Measurements from ENCODE around the gene FXR2. TPM values are rescaled to one million over a fixed set of nuclear protein-coding genes. Genes with fewer than 3 reads are reported as not detected.
"Not testable (repeated sequence)": the region's sequence is repeated elsewhere in the genome, so short reads cannot be mapped to it uniquely, and the experiment has no call there.

The FXR2 gene
- total RNA-seq, 1 donor from 2014 or later, result 108 TPM

- peak overlapping the region; percentile 78 for H3K4me3 Mint-ChIP-seq (ENCODE audit: unreplicated experiment)
- TF ChIP-seq, protein P1, sequence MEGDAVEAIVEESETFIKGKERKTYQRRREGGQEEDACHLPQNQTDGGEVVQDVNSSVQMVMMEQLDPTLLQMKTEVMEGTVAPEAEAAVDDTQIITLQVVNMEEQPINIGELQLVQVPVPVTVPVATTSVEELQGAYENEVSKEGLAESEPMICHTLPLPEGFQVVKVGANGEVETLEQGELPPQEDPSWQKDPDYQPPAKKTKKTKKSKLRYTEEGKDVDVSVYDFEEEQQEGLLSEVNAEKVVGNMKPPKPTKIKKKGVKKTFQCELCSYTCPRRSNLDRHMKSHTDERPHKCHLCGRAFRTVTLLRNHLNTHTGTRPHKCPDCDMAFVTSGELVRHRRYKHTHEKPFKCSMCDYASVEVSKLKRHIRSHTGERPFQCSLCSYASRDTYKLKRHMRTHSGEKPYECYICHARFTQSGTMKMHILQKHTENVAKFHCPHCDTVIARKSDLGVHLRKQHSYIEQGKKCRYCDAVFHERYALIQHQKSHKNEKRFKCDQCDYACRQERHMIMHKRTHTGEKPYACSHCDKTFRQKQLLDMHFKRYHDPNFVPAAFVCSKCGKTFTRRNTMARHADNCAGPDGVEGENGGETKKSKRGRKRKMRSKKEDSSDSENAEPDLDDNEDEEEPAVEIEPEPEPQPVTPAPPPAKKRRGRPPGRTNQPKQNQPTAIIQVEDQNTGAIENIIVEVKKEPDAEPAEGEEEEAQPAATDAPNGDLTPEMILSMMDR (IDR thresholded peaks at IDR 0.05; ENCODE audit: partially characterized antibody, unreplicated experiment), result no peak
- no peak for DNase-seq
- H3K27me3 Mint-ChIP-seq (ENCODE audit: unreplicated experiment), result peaks cover 11% of the 10 kb centered on the region
- H3K36me3 Mint-ChIP-seq (ENCODE audit: unreplicated experiment), result no peaks in the 10 kb centered on the region
- H3K4me1 Mint-ChIP-seq (ENCODE audit: low read depth, unreplicated experiment), result peaks cover 15% of the 10 kb centered on the region
- H3K27ac Mint-ChIP-seq (ENCODE audit: unreplicated experiment), result no peak overlapping the region
- H3K9me3 Mint-ChIP-seq (ENCODE audit: unreplicated experiment), result peaks cover 8% of the 10 kb centered on the region
These were observed 2.4 kb downstream of the FXR2 start for GRCh38 chr17:7612294-7612640.

DNA sequence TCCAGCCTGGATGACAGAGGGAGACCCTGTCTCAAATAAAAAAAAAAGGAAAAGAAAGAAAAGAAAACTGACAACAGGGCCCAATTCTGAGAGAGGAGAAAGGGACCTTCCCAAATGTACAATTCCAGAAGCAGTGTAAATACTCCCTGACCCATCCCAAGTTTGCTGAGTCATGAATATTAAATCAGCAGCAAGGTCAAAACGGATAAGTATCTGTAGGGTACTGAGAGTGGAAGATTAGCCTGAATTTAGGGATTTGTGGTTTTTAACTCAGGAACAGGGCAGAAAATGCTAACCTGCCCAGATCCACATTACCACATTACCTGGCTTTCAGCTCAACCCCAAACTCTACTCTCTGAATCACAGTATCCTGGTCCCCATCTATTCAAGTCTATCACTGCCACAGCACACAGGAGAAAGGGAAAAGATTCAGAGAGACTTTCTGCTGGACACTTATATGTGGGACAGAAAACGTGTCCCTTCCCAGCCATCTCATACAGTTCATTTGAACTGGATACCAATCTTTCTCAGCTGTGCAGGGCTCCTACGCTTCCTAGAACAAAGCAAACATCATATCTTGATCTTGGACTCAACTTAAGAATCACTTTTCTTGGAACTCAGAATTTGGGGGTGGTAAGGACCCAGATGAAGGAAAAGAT lies 2.9 kb downstream of the FXR2 start:
- Mint-ChIP-seq H3K4me1 (ENCODE audit: low read depth, unreplicated experiment) (peaks cover 15% of the 10 kb centered on the region), H3K27me3 (ENCODE audit: unreplicated experiment) (peaks cover 11% of the 10 kb centered on the region), H3K9me3 (ENCODE audit: unreplicated experiment) (peaks cover 8% of the 10 kb centered on the region), H3K36me3 (ENCODE audit: unreplicated experiment) (no peaks in the 10 kb centered on the region), H3K4me3 (ENCODE audit: unreplicated experiment) (peak overlapping the region; percentile 78), H3K27ac (ENCODE audit: unreplicated experiment) (no peak overlapping the region)
- TF ChIP-seq, protein P1 (IDR thresholded peaks at IDR 0.05; ENCODE audit: partially characterized antibody, unreplicated experiment), result no peak
- no peak for DNase-seq

- no peak for DNase-seq
- Mint-ChIP-seq H3K27ac (ENCODE audit: unreplicated experiment) (no peak overlapping the region), H3K27me3 (ENCODE audit: unreplicated experiment) (peaks cover 11% of the 10 kb centered on the region), H3K4me1 (ENCODE audit: low read depth, unreplicated experiment) (peaks cover 20% of the 10 kb centered on the region), H3K9me3 (ENCODE audit: unreplicated experiment) (peaks cover 8% of the 10 kb centered on the region), H3K36me3 (ENCODE audit: unreplicated experiment) (no peaks in the 10 kb centered on the region), H3K4me3 (ENCODE audit: unreplicated experiment) (peak overlapping the region; percentile 58)
- TF ChIP-seq, protein P1 (IDR thresholded peaks at IDR 0.05; ENCODE audit: partially characterized antibody, unreplicated experiment), result no peak
These were observed 4.1 kb downstream of the FXR2 start for GRCh38 chr17:7610641-7611040.

DNA sequence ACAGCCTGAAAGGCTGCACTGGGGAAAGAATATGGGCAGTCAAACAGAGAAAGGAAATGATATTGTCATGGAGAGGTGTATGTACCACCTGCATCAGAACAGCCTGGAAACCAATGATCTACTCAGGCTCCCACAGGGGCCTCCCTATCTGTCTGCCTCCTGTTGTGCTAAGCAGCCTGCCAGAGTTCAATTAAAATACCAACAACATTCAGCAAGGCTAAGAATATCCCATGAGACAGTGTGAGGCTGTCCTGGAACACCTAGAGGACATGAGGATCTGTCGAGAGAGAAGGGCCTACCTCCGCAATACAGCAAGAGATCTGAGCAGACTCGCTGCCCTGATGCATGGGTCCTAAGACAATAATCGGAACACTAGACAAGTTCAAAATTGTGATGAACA lies 8.4 kb downstream of the FXR2 start:
- Mint-ChIP-seq H3K4me3 (ENCODE audit: unreplicated experiment) (peak overlapping the region; percentile 63), H3K27ac (ENCODE audit: unreplicated experiment) (peak overlapping the region; percentile 63), H3K27me3 (ENCODE audit: unreplicated experiment) (no peaks in the 10 kb centered on the region), H3K9me3 (ENCODE audit: unreplicated experiment) (peaks cover 3% of the 10 kb centered on the region), H3K36me3 (ENCODE audit: unreplicated experiment) (peaks cover 10% of the 10 kb centered on the region), H3K4me1 (ENCODE audit: low read depth, unreplicated experiment) (peaks cover 5% of the 10 kb centered on the region)
- TF ChIP-seq, protein P1 (IDR thresholded peaks at IDR 0.05; ENCODE audit: partially characterized antibody, unreplicated experiment), result no peak
- DNase-seq, result no peak

DNA sequence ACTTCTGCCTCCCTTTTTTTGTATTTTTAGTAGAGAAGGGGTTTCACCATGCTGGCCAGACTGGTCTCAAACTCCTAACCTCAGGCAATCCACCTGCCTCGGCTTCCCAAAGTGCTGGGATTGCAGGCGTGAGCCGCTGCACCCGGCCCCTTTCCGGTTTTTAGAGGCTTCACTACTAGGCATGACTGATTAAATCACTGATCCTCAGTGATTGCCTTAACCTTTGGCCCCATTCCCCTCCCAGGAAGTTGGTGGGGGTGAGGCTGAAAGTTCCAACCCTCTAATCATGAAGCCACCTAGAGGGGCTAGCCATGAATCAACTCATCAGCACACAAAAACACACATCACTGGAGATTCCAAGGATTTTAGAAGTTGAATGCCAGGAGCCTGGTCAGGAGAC lies 17.1 kb downstream of the FXR2 start:
- not testable (repeated sequence) for H3K9me3 Mint-ChIP-seq (ENCODE audit: unreplicated experiment); H3K4me3 Mint-ChIP-seq (ENCODE audit: unreplicated experiment); DNase-seq; H3K27ac Mint-ChIP-seq (ENCODE audit: unreplicated experiment); H3K27me3 Mint-ChIP-seq (ENCODE audit: unreplicated experiment); H3K36me3 Mint-ChIP-seq (ENCODE audit: unreplicated experiment)
- H3K4me1 Mint-ChIP-seq (ENCODE audit: low read depth, unreplicated experiment), result peaks cover 13% of the 10 kb centered on the region
